SK-N-SH (cell line): ENCODE measurements around the gene NPAS1. TPM values are rescaled to one million over a fixed set of nuclear protein-coding genes. Genes with fewer than 3 reads are reported as not detected.

Source experiments
- CTCF ChIA-PET: fragments of 300-600, 350-600 bp; formaldehyde crosslinking; extraction: SDS; loops from one replicate; lab custom pipeline; 2021; lab: Yijun Ruan, JAX
- POLR2A ChIA-PET: fragments of 350-600 bp; sonication (Branson Sonifier 250); formaldehyde crosslinking; extraction: SDS; loops from one replicate; lab custom pipeline; 2020; ENCODE audit warnings: antibody characterized with exemption, inconsistent platforms; lab: Yijun Ruan, JAX
- DNase-seq: peaks from one replicate; pipeline ENCODE4 v3.0.0; 2012
- H2AFZ ChIP-seq: fragments of 200-600 bp; sonication (generic); 2 replicates; pipeline ENCODE4 v1.8.1; 2016; ENCODE audit warnings: antibody characterized with exemption, mild to moderate bottlenecking, low read depth
- H3F3A ChIP-seq: fragments of 200-600 bp; sonication (generic); replicated peaks from 2 replicates; pipeline ENCODE3; 2016; ENCODE audit warnings: antibody characterized with exemption, mild to moderate bottlenecking; ENCODE audit not compliant: insufficient read depth
- H3K27ac ChIP-seq, 2 experiments: fragments of 200-500 bp in 1 of 2; fragments of 200-600 bp in 1 of 2; sonication (Bioruptor generic) in 1 of 2; sonication (generic), shearing (Covaris generic) in 1 of 2; 2 replicates each; pipeline versions ENCODE4 v1.5.1 to v1.6.1; 2014 to 2016; ENCODE audit warnings: low read depth in 2 of 2, inconsistent platforms in 1 of 2, low read length in 1 of 2, mild to moderate bottlenecking in 1 of 2, mixed read lengths in 1 of 2
- H3K27me3 ChIP-seq: fragments of 200-600 bp; sonication (generic), shearing (Covaris generic); 2 replicates; pipeline ENCODE4 v1.6.1; 2016; ENCODE audit warnings: mixed run types; ENCODE audit not compliant: insufficient read depth
- H3K36me3 ChIP-seq, 2 experiments: fragments of 200-500 bp in 1 of 2; fragments of 200-600 bp in 1 of 2; sonication (Bioruptor generic) in 1 of 2; sonication (generic) in 1 of 2; replicated peaks in 1 of 2; 2 replicates each; pipeline versions ENCODE3 to v1.5.1; 2014 to 2016; ENCODE audit warnings: low read length in 1 of 2, mild to moderate bottlenecking in 1 of 2; ENCODE audit not compliant: insufficient read depth in 2 of 2, control insufficient read depth in 1 of 2
- H3K4me1 ChIP-seq, 2 experiments: fragments of 200-500 bp in 1 of 2; fragments of 200-600 bp in 1 of 2; sonication (Bioruptor generic) in 1 of 2; sonication (generic), shearing (Covaris generic) in 1 of 2; 2 replicates each; pipeline versions ENCODE4 v1.5.1 to v1.6.1; 2014 to 2016; ENCODE audit warnings: low read depth in 1 of 2, low read length in 1 of 2, mixed run types in 1 of 2; ENCODE audit not compliant: insufficient read depth in 2 of 2, control insufficient read depth in 1 of 2
- H3K4me2 ChIP-seq: fragments of 200-600 bp; sonication (generic), shearing (Covaris generic); 2 replicates; pipeline ENCODE4 v1.6.1; 2017; ENCODE audit warnings: mixed run types
- H3K4me3 ChIP-seq, 2 experiments: fragments of 200-500 bp in 1 of 2; fragments of 200-600 bp in 1 of 2; sonication (Bioruptor generic) in 1 of 2; sonication (generic), shearing (Covaris generic) in 1 of 2; 2 replicates each; pipeline versions ENCODE4 v1.5.1 to v1.8.1; 2014 to 2016; ENCODE audit warnings: low read depth in 2 of 2, inconsistent platforms in 1 of 2, low read length in 1 of 2, mild to moderate bottlenecking in 1 of 2, mixed read lengths in 1 of 2, moderate library complexity in 1 of 2
- H3K79me2 ChIP-seq: fragments of 200-600 bp; sonication (generic); 2 replicates; pipeline ENCODE4 v1.8.1; 2017; ENCODE audit warnings: mild to moderate bottlenecking; ENCODE audit not compliant: insufficient read depth
- H3K9ac ChIP-seq: fragments of 200-600 bp; sonication (generic); 2 replicates; pipeline ENCODE4 v1.6.1; 2017; ENCODE audit warnings: mixed run types
- H3K9me2 ChIP-seq: fragments of 200-600 bp; sonication (generic); 2 replicates; pipeline ENCODE4 v1.6.1; 2017; ENCODE audit warnings: mixed run types
- H3K9me3 ChIP-seq: fragments of 200-600 bp; sonication (generic); 2 replicates; pipeline ENCODE4 v1.6.1; 2017; ENCODE audit warnings: mixed run types, mild to moderate bottlenecking, moderate library complexity
- H4K20me1 ChIP-seq: fragments of 200-600 bp; sonication (generic); 2 replicates; pipeline ENCODE4 v1.6.1; 2017; ENCODE audit warnings: mild to moderate bottlenecking, mixed run types; ENCODE audit not compliant: insufficient read depth
- CHD2 ChIP-seq: fragments of 150-350 bp; IDR thresholded peaks from 2 replicates; pipeline ENCODE4 v1.6.1; 2018; ENCODE audit warnings: low read length; ENCODE audit not compliant: partially characterized antibody
- CTCF ChIP-seq: fragments of 200-600 bp; sonication (generic); IDR thresholded peaks from 2 replicates; pipeline ENCODE4 v1.6.1; 2017; ENCODE audit warnings: antibody characterized with exemption, mild to moderate bottlenecking, moderate library complexity
- ELF1 ChIP-seq: IDR thresholded peaks from 2 replicates; pipeline ENCODE4 v1.4.0; 2012
- EZH2phosphoT487 ChIP-seq: fragments of 200-600 bp; sonication (generic); IDR thresholded peaks from 2 replicates; pipeline ENCODE4 v1.6.1; 2017; ENCODE audit warnings: low read depth, mixed run types, mild to moderate bottlenecking, antibody characterized with exemption, moderate library complexity, borderline replicate concordance
- FOSL2 ChIP-seq: IDR thresholded peaks from 2 replicates; pipeline ENCODE4 v1.4.0; 2012; ENCODE audit warnings: low read depth, mild to moderate bottlenecking, moderate library complexity, borderline replicate concordance
- FOXJ3 ChIP-seq: sonication (generic); formaldehyde crosslinking; IDR thresholded peaks from 2 replicates; pipeline ENCODE4 v1.5.1; 2020; ENCODE audit warnings: mild to moderate bottlenecking, missing genetic modification reagents
- FOXM1 ChIP-seq: IDR thresholded peaks from 2 replicates; pipeline ENCODE4 v1.4.0; 2012; ENCODE audit warnings: low read depth, mild to moderate bottlenecking
- GABPA ChIP-seq: IDR thresholded peaks from 2 replicates; pipeline ENCODE4 v1.4.0; 2012; ENCODE audit warnings: low read depth, mild to moderate bottlenecking
- GATA2 ChIP-seq: sonication (generic); formaldehyde crosslinking; IDR thresholded peaks from 2 replicates; pipeline ENCODE4 v1.5.0; 2020; ENCODE audit warnings: mild to moderate bottlenecking, missing genetic modification reagents
- NRF1 ChIP-seq: IDR thresholded peaks from 2 replicates; pipeline ENCODE4 v1.6.1; 2012; ENCODE audit warnings: low read depth, mild to moderate bottlenecking, low read length
- POLR2AphosphoS5 ChIP-seq: IDR thresholded peaks from 2 replicates; pipeline ENCODE4 v1.6.1; 2012; ENCODE audit warnings: low read depth, low read length
- RAD21 ChIP-seq: IDR thresholded peaks from 2 replicates; pipeline ENCODE4 v1.6.1; 2012; ENCODE audit warnings: mild to moderate bottlenecking, low read length
- SIN3A ChIP-seq: IDR thresholded peaks from 2 replicates; pipeline ENCODE4 v1.6.1; 2012; ENCODE audit warnings: low read depth, mild to moderate bottlenecking, low read length, moderate library complexity, borderline replicate concordance
- SMC3 ChIP-seq: IDR thresholded peaks from 2 replicates; pipeline ENCODE4 v1.6.1; 2012; ENCODE audit warnings: low read depth, low read length, improper control_type of control experiment
- TCF12 ChIP-seq: IDR thresholded peaks from 2 replicates; pipeline ENCODE4 v1.4.0; 2012
- TEAD4 ChIP-seq: IDR thresholded peaks from 2 replicates; pipeline ENCODE4 v1.4.0; 2012; ENCODE audit warnings: mild to moderate bottlenecking, borderline replicate concordance; ENCODE audit not compliant: insufficient read depth
- USF2 ChIP-seq: fragments of 150-350 bp; IDR thresholded peaks from 2 replicates; pipeline ENCODE4 v1.6.1; 2017; ENCODE audit warnings: antibody characterized with exemption, low read length, low read depth, borderline replicate concordance
- YY1 ChIP-seq: IDR thresholded peaks from 2 replicates; pipeline ENCODE4 v1.4.0; 2012; ENCODE audit warnings: low read depth, mild to moderate bottlenecking
- WGBS: methylation state at CpG from one replicate; pipeline ENCODE4 v1.1.6; 2017; ENCODE audit warnings: low lambda C conversion rate; 5-methylcytosine and 5-hydroxymethylcytosine counted together
- polyA plus RNA-seq, 3 experiments: library from polyadenylated mRNA; depleted of rRNA; stranded (reverse); fragments of >200 nt; gene quantifications; 2 replicates each; pipeline ENCODE4 v1.2.3, GENCODE V29; 2012
- TF ChIP-seq, protein P1 (sequence below): IDR thresholded peaks from 2 replicates; pipeline ENCODE4 v1.4.0; 2012; ENCODE audit warnings: low read depth, borderline replicate concordance
- TF ChIP-seq, protein P2 (sequence below): IDR thresholded peaks from 2 replicates; pipeline ENCODE4 v1.6.1; 2012; ENCODE audit warnings: mild to moderate bottlenecking, low read depth, low read length, moderate library complexity

NPAS1 gene
- polyA plus RNA-seq, 1 of the 3 experiments (the other 2 are of a cell fraction), result 1.1 TPM

- TF ChIP-seq FOXM1, result no peak
- TF ChIP-seq, protein P1, sequence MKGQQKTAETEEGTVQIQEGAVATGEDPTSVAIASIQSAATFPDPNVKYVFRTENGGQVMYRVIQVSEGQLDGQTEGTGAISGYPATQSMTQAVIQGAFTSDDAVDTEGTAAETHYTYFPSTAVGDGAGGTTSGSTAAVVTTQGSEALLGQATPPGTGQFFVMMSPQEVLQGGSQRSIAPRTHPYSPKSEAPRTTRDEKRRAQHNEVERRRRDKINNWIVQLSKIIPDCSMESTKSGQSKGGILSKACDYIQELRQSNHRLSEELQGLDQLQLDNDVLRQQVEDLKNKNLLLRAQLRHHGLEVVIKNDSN, result no peak
- Histone ChIP-seq H3K27ac (no peak overlapping the region), H3K4me3 (no peak overlapping the region), H2AFZ (no peak overlapping the region), H3K9me2 (no peaks in the 10 kb centered on the region), H3K36me3 (peaks cover 31 to 53% of the 10 kb centered on the region in 2 experiments), H3K4me1 (no peaks in the 10 kb centered on the region), H3K27me3 (no peaks in the 10 kb centered on the region), H3K79me2 (peaks cover 15% of the 10 kb centered on the region), H4K20me1 (no peaks in the 10 kb centered on the region), H3K9ac (no peak overlapping the region), H3K4me2 (no peak overlapping the region), H3F3A (peaks cover 16% of the 10 kb centered on the region), H3K9me3 (no peaks in the 10 kb centered on the region)
- ChIA-PET CTCF (interaction anchor here (1.8 to 1.9 kb wide), 2 partner anchors 39 to 73 kb away, joined by 5 to 10 read pairs; no protein-coding TSS in a partner anchor), POLR2A (no interaction called here)
- 96% methylated on average over 17 of the region's 17 CpGs for WGBS
- DNase-seq, result no peak
Measured at GRCh38 chr19:47086280-47086679, 66.6 kb downstream of the NPAS1 start.

DNA sequence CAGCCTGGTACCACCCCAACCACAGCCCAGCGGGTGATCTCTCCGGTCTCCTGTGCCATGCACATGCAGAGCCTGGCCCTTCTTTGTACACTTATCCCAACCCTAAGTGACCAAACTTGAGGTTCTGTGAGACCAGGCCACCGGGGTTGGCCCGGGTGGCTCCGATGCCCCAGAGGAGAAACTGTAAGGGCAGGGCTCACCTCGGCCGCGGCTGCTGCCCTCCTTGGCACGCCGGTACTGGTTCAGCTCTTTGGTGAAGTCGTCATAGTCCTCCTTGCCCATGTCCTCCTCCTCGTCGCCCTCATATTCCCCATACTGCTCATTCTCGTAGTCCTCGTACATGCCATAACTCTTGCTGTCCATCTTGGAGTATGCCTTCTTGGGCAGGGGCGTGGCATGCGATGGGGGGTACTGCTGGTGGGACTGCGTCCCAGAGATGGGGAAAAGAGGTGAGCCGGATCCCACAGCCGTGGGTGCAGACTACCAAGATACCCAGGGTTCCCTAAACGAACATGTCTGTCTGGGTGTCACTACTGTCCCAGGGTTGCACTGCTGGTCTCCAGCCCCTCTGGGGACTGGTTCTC is 70.2 kb downstream of the NPAS1 start:
- ChIA-PET CTCF (interaction anchor here (1.0 kb wide), 1 partner anchor 10 kb away, joined by 3 read pairs; no protein-coding TSS in a partner anchor), POLR2A (no interaction called here)
- 98% methylated on average over 18 of the region's 21 CpGs for WGBS
- no peak overlapping the region for H2AFZ ChIP-seq
- H3K9ac ChIP-seq, result no peak overlapping the region
- no peaks in the 10 kb centered on the region for H3F3A ChIP-seq
- no peak overlapping the region for H3K4me2 ChIP-seq
- no peak overlapping the region for H3K4me3 ChIP-seq
- H3K27ac ChIP-seq, result no peak overlapping the region
- no peak for DNase-seq
- no peaks in the 10 kb centered on the region for H3K27me3 ChIP-seq
- H3K9me2 ChIP-seq, result no peaks in the 10 kb centered on the region
- TF ChIP-seq CHD2, result no peak
- TF ChIP-seq NRF1, result no peak
- no peak for TF ChIP-seq SIN3A
- TF ChIP-seq TEAD4, result no peak
- no peak for TF ChIP-seq YY1
- TF ChIP-seq POLR2AphosphoS5, result no peak
- no peak for TF ChIP-seq GABPA
- no peak for TF ChIP-seq FOSL2
- no peak for TF ChIP-seq EZH2phosphoT487
- no peak for TF ChIP-seq FOXM1
- TF ChIP-seq ELF1, result no peak
- TF ChIP-seq, protein P1, result no peak
- TF ChIP-seq RAD21, result no peak
- no peak for TF ChIP-seq USF2
- TF ChIP-seq CTCF, result no peak
- TF ChIP-seq GATA2 (CRISPR knock-in tag), result no peak
- TF ChIP-seq SMC3, result no peak
- TF ChIP-seq FOXJ3 (CRISPR knock-in tag), result no peak
- TF ChIP-seq TCF12, result no peak
- TF ChIP-seq, protein P2, sequence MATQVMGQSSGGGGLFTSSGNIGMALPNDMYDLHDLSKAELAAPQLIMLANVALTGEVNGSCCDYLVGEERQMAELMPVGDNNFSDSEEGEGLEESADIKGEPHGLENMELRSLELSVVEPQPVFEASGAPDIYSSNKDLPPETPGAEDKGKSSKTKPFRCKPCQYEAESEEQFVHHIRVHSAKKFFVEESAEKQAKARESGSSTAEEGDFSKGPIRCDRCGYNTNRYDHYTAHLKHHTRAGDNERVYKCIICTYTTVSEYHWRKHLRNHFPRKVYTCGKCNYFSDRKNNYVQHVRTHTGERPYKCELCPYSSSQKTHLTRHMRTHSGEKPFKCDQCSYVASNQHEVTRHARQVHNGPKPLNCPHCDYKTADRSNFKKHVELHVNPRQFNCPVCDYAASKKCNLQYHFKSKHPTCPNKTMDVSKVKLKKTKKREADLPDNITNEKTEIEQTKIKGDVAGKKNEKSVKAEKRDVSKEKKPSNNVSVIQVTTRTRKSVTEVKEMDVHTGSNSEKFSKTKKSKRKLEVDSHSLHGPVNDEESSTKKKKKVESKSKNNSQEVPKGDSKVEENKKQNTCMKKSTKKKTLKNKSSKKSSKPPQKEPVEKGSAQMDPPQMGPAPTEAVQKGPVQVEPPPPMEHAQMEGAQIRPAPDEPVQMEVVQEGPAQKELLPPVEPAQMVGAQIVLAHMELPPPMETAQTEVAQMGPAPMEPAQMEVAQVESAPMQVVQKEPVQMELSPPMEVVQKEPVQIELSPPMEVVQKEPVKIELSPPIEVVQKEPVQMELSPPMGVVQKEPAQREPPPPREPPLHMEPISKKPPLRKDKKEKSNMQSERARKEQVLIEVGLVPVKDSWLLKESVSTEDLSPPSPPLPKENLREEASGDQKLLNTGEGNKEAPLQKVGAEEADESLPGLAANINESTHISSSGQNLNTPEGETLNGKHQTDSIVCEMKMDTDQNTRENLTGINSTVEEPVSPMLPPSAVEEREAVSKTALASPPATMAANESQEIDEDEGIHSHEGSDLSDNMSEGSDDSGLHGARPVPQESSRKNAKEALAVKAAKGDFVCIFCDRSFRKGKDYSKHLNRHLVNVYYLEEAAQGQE, result no peak
- H3K9me3 ChIP-seq, result no peaks in the 10 kb centered on the region
- H3K79me2 ChIP-seq, result peaks cover 43% of the 10 kb centered on the region
- peaks cover 31 to 32% of the 10 kb centered on the region in 2 experiments for H3K36me3 ChIP-seq
- H3K4me1 ChIP-seq, result no peaks in the 10 kb centered on the region
- H4K20me1 ChIP-seq, result peaks cover 7% of the 10 kb centered on the region; the same call in 1 of the 2 replicates
